Panc1 (cell line): ENCODE data around the gene INO80. TPM values are rescaled to one million over a fixed set of nuclear protein-coding genes. Genes with fewer than 3 reads are reported as not detected.

ENCODE experiments used
- ATAC-seq: fragments of 200-7000 bp; cut with Tn5 transposase; 2 replicates; pipeline ENCODE4 v1.9.1; 2020; ENCODE audit warnings: mild to moderate bottlenecking, moderate library complexity
- BruUV-seq: library from RNA; stranded (reverse); fragments of 400-500 nt; replicated peaks from 2 replicates; lab custom pipeline; 2021; lab: Mats Ljungman, UMichigan
- CTCF ChIA-PET: fragments of 300-600 bp; sonication (Branson Sonifier 250); formaldehyde crosslinking; loops from one replicate; lab custom pipeline; 2022; ENCODE audit warnings: antibody characterized with exemption; lab: Charles Lee
- POLR2A ChIA-PET: fragments of 300-600 bp; sonication (Branson Sonifier 250); formaldehyde crosslinking; loops from one replicate; lab custom pipeline; 2022; ENCODE audit warnings: antibody characterized with exemption; lab: Charles Lee
- DNase-seq: peaks from one replicate; pipeline ENCODE4 v3.0.0-alpha.2; 2010; ENCODE audit warnings: low read depth, low spot score
- H3K27ac ChIP-seq: 2 replicates; pipeline ENCODE4 v1.5.1; 2011; ENCODE audit warnings: mild to moderate bottlenecking, low read length, inconsistent platforms
- H3K27me3 ChIP-seq: fragments of 200-500 bp; sonication (Bioruptor generic); 2 replicates; pipeline ENCODE4 v1.6.0; 2014; ENCODE audit warnings: low read length, inconsistent platforms; ENCODE audit not compliant: control insufficient read depth, insufficient read depth
- H3K36me3 ChIP-seq: fragments of 200-500 bp; sonication (Bioruptor generic); 2 replicates; pipeline ENCODE4 v1.5.1; 2014; ENCODE audit warnings: inconsistent platforms, mild to moderate bottlenecking, low read length, moderate library complexity; ENCODE audit not compliant: control insufficient read depth, insufficient read depth
- H3K4me1 ChIP-seq: 2 replicates; pipeline ENCODE4 v1.5.1; 2011; ENCODE audit warnings: inconsistent platforms, mild to moderate bottlenecking, low read length, moderate library complexity; ENCODE audit not compliant: control insufficient read depth, insufficient read depth
- H3K4me3 ChIP-seq, 2 experiments: 2 replicates each; pipeline ENCODE4 v1.5.1; 2011 to 2012; ENCODE audit warnings: low read depth in 2 of 2, low read length in 2 of 2, mild to moderate bottlenecking in 2 of 2, inconsistent platforms in 1 of 2, moderate library complexity in 1 of 2
- H3K9me3 ChIP-seq: fragments of 200-500 bp; sonication (Bioruptor generic); 2 replicates; pipeline ENCODE4 v1.5.1; 2014; ENCODE audit warnings: low read depth, mild to moderate bottlenecking, inconsistent platforms, low read length, moderate library complexity; ENCODE audit not compliant: control insufficient read depth, insufficient read depth
- CTCF ChIP-seq: fragments of 450-650 bp; IDR thresholded peaks from 2 replicates; pipeline ENCODE4 v1.5.1; 2017; ENCODE audit warnings: mild to moderate bottlenecking
- POLR2AphosphoS5 ChIP-seq: IDR thresholded peaks from 2 replicates; pipeline ENCODE4 v1.6.1; 2012; ENCODE audit warnings: mild to moderate bottlenecking, low read depth, low read length, moderate library complexity
- SIN3A ChIP-seq: IDR thresholded peaks from 2 replicates; pipeline ENCODE4 v1.6.1; 2012; ENCODE audit warnings: low read depth, mild to moderate bottlenecking, low read length, moderate library complexity, borderline replicate concordance; ENCODE audit not compliant: insufficient read depth
- TCF7L2 ChIP-seq: IDR thresholded peaks from 2 replicates; pipeline ENCODE4 v1.6.1; 2011; ENCODE audit warnings: mild to moderate bottlenecking, low read depth, low read length, inconsistent platforms
- in situ Hi-C: cut with HindIII; loops from 2 replicates; pipeline ENCODE4 v1.10.0; 2016; ENCODE audit warnings: low sequenced_read_pairs, low pct_unique_long_range_greater_than_20kb
- intact Hi-C: fragments of 100-400 bp; cut with micrococcal nuclease; formaldehyde crosslinking; loops from one replicate; pipeline ENCODE4 v1.10.0; 2022; ENCODE audit not compliant: unreplicated experiment
- total RNA-seq: library from RNA; stranded (reverse); gene quantifications from one replicate; pipeline ENCODE4 v1.2.1, GENCODE V29; 2021; ENCODE audit not compliant: unreplicated experiment
- TF ChIP-seq, protein P1 (sequence below), 2 experiments: IDR thresholded peaks; 2 replicates each; pipeline ENCODE4 v1.6.1; 2011 to 2012; ENCODE audit warnings: low read depth in 2 of 2, control low read depth in 1 of 2, low read length in 1 of 2, mild to moderate bottlenecking in 1 of 2, moderate library complexity in 1 of 2; ENCODE audit not compliant: insufficient read depth in 1 of 2

The INO80 gene
- total RNA-seq, 1 experiment from 2014 or later: 26.2 TPM

GRCh38 chr15:41073028-41073427 lies 43.1 kb downstream of the INO80 start:
- peaks cover 30% of the 10 kb centered on the region for H3K36me3 ChIP-seq
- DNase-seq (no peak), ATAC-seq (no peak)
- ChIA-PET CTCF (no interaction called here), POLR2A (interaction anchor here (0.6 kb wide), 1 partner anchor 111 kb away, joined by 3 read pairs; no protein-coding TSS in a partner anchor)
- no peak overlapping the region for H3K4me3 ChIP-seq
- TF ChIP-seq TCF7L2: no peak
- TF ChIP-seq CTCF: no peak
- TF ChIP-seq, protein P1, sequence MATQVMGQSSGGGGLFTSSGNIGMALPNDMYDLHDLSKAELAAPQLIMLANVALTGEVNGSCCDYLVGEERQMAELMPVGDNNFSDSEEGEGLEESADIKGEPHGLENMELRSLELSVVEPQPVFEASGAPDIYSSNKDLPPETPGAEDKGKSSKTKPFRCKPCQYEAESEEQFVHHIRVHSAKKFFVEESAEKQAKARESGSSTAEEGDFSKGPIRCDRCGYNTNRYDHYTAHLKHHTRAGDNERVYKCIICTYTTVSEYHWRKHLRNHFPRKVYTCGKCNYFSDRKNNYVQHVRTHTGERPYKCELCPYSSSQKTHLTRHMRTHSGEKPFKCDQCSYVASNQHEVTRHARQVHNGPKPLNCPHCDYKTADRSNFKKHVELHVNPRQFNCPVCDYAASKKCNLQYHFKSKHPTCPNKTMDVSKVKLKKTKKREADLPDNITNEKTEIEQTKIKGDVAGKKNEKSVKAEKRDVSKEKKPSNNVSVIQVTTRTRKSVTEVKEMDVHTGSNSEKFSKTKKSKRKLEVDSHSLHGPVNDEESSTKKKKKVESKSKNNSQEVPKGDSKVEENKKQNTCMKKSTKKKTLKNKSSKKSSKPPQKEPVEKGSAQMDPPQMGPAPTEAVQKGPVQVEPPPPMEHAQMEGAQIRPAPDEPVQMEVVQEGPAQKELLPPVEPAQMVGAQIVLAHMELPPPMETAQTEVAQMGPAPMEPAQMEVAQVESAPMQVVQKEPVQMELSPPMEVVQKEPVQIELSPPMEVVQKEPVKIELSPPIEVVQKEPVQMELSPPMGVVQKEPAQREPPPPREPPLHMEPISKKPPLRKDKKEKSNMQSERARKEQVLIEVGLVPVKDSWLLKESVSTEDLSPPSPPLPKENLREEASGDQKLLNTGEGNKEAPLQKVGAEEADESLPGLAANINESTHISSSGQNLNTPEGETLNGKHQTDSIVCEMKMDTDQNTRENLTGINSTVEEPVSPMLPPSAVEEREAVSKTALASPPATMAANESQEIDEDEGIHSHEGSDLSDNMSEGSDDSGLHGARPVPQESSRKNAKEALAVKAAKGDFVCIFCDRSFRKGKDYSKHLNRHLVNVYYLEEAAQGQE (IDR thresholded peaks at IDR 0.05; ENCODE audit: insufficient read depth in 1 of 2, low read depth in 2 of 2, low read length in 1 of 2): no peak
- no peak for TF ChIP-seq SIN3A
- no peak for TF ChIP-seq POLR2AphosphoS5
- H3K4me1 ChIP-seq: no peaks in the 10 kb centered on the region
- H3K27ac ChIP-seq: no peak overlapping the region
- no peaks in the 10 kb centered on the region for H3K9me3 ChIP-seq
- BruUV-seq: no TSS peak
- H3K27me3 ChIP-seq: no peaks in the 10 kb centered on the region
- in situ Hi-C loops (no loop called here), intact Hi-C loops (no loop called here)

DNA sequence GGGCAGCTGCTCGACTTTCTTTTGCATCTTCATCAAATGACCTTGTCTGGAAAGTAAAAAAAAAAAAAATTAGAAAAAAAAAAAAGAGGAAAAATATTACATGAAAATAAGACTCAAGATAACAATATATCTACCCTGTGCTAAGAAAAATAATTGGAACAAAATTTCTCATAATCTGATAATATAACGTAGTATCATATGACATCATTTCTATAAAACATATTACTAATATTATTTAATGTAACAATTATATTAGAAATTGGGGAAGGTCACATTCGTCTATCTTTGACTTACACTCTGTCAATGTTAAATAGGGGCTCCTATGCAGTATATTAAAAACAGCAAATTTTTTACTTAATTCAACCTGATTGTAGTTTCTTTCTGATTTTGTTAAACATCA lies 44.1 kb downstream of the INO80 start:
- in situ Hi-C loops: no loop called here
- no peak overlapping the region for H3K4me3 ChIP-seq
- no peak for DNase-seq
- TF ChIP-seq POLR2AphosphoS5 (no peak), CTCF (no peak), TCF7L2 (no peak), SIN3A (no peak)
- TF ChIP-seq, protein P1 (IDR thresholded peaks at IDR 0.05; ENCODE audit: insufficient read depth in 1 of 2, low read depth in 2 of 2, low read length in 1 of 2): no peak
- ATAC-seq: no peak
- CTCF ChIA-PET: no interaction called here
- H3K4me1 ChIP-seq: no peaks in the 10 kb centered on the region
- no peaks in the 10 kb centered on the region for H3K27me3 ChIP-seq
- H3K27ac ChIP-seq: no peak overlapping the region
- POLR2A ChIA-PET: interaction anchor here (0.6 kb wide), 2 partner anchors 172 to 202 kb away, joined by 10 read pairs; no protein-coding TSS in a partner anchor
- peaks cover 36% of the 10 kb centered on the region for H3K36me3 ChIP-seq
- H3K9me3 ChIP-seq: no peaks in the 10 kb centered on the region
- no TSS peak for BruUV-seq
- intact Hi-C loops: no loop called here
